Fibroblast of skin of scalp (primary cell): ENCODE results near the gene FXR2.

Experiments
- DNase-seq: peaks from one replicate; pipeline ENCODE4 v3.0.0-alpha.2; 2013

FXR2 gene

DNA sequence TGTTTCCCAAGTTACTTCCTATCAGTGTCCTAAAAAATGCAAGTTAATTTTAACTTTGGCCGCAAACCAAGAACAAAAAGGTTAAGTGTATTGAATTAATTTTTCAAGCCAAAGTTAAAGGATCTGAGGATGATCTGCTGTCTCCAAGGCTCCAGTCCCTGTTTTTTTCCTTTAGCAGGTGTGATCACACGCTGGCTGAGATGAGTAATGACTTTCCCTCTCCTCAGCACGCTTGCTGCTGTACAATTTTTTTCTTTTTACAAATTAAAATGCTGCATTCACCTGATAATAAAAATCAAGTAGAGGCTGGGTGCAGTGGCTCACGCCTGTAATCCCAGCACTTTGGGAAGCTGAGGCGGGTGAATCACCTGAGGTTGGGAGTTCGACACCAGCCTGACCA lies 69.8 kb downstream of the FXR2 start:
- no peak for DNase-seq
